SK-N-SH (cell line): Measurements from ENCODE around the gene MBOAT2. TPM values are rescaled to one million over a fixed set of nuclear protein-coding genes. Genes with fewer than 3 reads are reported as not detected.
"Not testable (repeated sequence)": the region's sequence is repeated elsewhere in the genome, so short reads cannot be mapped to it uniquely, and the experiment has no call there.

Source experiments
- CTCF ChIA-PET: fragments of 300-600, 350-600 bp; formaldehyde crosslinking; extraction: SDS; loops from one replicate; lab custom pipeline; 2021; lab: Yijun Ruan, JAX
- POLR2A ChIA-PET: fragments of 350-600 bp; sonication (Branson Sonifier 250); formaldehyde crosslinking; extraction: SDS; loops from one replicate; lab custom pipeline; 2020; ENCODE audit warnings: antibody characterized with exemption, inconsistent platforms; lab: Yijun Ruan, JAX
- DNase-seq: peaks from one replicate; pipeline ENCODE4 v3.0.0; 2012
- H2AFZ ChIP-seq: fragments of 200-600 bp; sonication (generic); 2 replicates; pipeline ENCODE4 v1.8.1; 2016; ENCODE audit warnings: antibody characterized with exemption, mild to moderate bottlenecking, low read depth
- H3F3A ChIP-seq: fragments of 200-600 bp; sonication (generic); replicated peaks from 2 replicates; pipeline ENCODE3; 2016; ENCODE audit warnings: antibody characterized with exemption, mild to moderate bottlenecking; ENCODE audit not compliant: insufficient read depth
- H3K27ac ChIP-seq, 2 experiments: fragments of 200-500 bp in 1 of 2; fragments of 200-600 bp in 1 of 2; sonication (Bioruptor generic) in 1 of 2; sonication (generic), shearing (Covaris generic) in 1 of 2; 2 replicates each; pipeline versions ENCODE4 v1.5.1 to v1.6.1; 2014 to 2016; ENCODE audit warnings: low read depth in 2 of 2, inconsistent platforms in 1 of 2, low read length in 1 of 2, mild to moderate bottlenecking in 1 of 2, mixed read lengths in 1 of 2
- H3K27me3 ChIP-seq: fragments of 200-600 bp; sonication (generic), shearing (Covaris generic); 2 replicates; pipeline ENCODE4 v1.6.1; 2016; ENCODE audit warnings: mixed run types; ENCODE audit not compliant: insufficient read depth
- H3K36me3 ChIP-seq, 2 experiments: fragments of 200-500 bp in 1 of 2; fragments of 200-600 bp in 1 of 2; sonication (Bioruptor generic) in 1 of 2; sonication (generic) in 1 of 2; replicated peaks in 1 of 2; 2 replicates each; pipeline versions ENCODE3 to v1.5.1; 2014 to 2016; ENCODE audit warnings: low read length in 1 of 2, mild to moderate bottlenecking in 1 of 2; ENCODE audit not compliant: insufficient read depth in 2 of 2, control insufficient read depth in 1 of 2
- H3K4me1 ChIP-seq, 2 experiments: fragments of 200-500 bp in 1 of 2; fragments of 200-600 bp in 1 of 2; sonication (Bioruptor generic) in 1 of 2; sonication (generic), shearing (Covaris generic) in 1 of 2; 2 replicates each; pipeline versions ENCODE4 v1.5.1 to v1.6.1; 2014 to 2016; ENCODE audit warnings: low read depth in 1 of 2, low read length in 1 of 2, mixed run types in 1 of 2; ENCODE audit not compliant: insufficient read depth in 2 of 2, control insufficient read depth in 1 of 2
- H3K4me2 ChIP-seq: fragments of 200-600 bp; sonication (generic), shearing (Covaris generic); 2 replicates; pipeline ENCODE4 v1.6.1; 2017; ENCODE audit warnings: mixed run types
- H3K4me3 ChIP-seq, 2 experiments: fragments of 200-500 bp in 1 of 2; fragments of 200-600 bp in 1 of 2; sonication (Bioruptor generic) in 1 of 2; sonication (generic), shearing (Covaris generic) in 1 of 2; 2 replicates each; pipeline versions ENCODE4 v1.5.1 to v1.8.1; 2014 to 2016; ENCODE audit warnings: low read depth in 2 of 2, inconsistent platforms in 1 of 2, low read length in 1 of 2, mild to moderate bottlenecking in 1 of 2, mixed read lengths in 1 of 2, moderate library complexity in 1 of 2
- H3K79me2 ChIP-seq: fragments of 200-600 bp; sonication (generic); 2 replicates; pipeline ENCODE4 v1.8.1; 2017; ENCODE audit warnings: mild to moderate bottlenecking; ENCODE audit not compliant: insufficient read depth
- H3K9ac ChIP-seq: fragments of 200-600 bp; sonication (generic); 2 replicates; pipeline ENCODE4 v1.6.1; 2017; ENCODE audit warnings: mixed run types
- H3K9me2 ChIP-seq: fragments of 200-600 bp; sonication (generic); 2 replicates; pipeline ENCODE4 v1.6.1; 2017; ENCODE audit warnings: mixed run types
- H3K9me3 ChIP-seq: fragments of 200-600 bp; sonication (generic); 2 replicates; pipeline ENCODE4 v1.6.1; 2017; ENCODE audit warnings: mixed run types, mild to moderate bottlenecking, moderate library complexity
- H4K20me1 ChIP-seq: fragments of 200-600 bp; sonication (generic); 2 replicates; pipeline ENCODE4 v1.6.1; 2017; ENCODE audit warnings: mild to moderate bottlenecking, mixed run types; ENCODE audit not compliant: insufficient read depth
- FOSL2 ChIP-seq: IDR thresholded peaks from 2 replicates; pipeline ENCODE4 v1.4.0; 2012; ENCODE audit warnings: low read depth, mild to moderate bottlenecking, moderate library complexity, borderline replicate concordance
- FOXJ3 ChIP-seq: sonication (generic); formaldehyde crosslinking; IDR thresholded peaks from 2 replicates; pipeline ENCODE4 v1.5.1; 2020; ENCODE audit warnings: mild to moderate bottlenecking, missing genetic modification reagents
- GATA2 ChIP-seq: sonication (generic); formaldehyde crosslinking; IDR thresholded peaks from 2 replicates; pipeline ENCODE4 v1.5.0; 2020; ENCODE audit warnings: mild to moderate bottlenecking, missing genetic modification reagents
- JUND ChIP-seq: IDR thresholded peaks from 2 replicates; pipeline ENCODE4 v1.4.0; 2012
- MAX ChIP-seq: IDR thresholded peaks from 2 replicates; pipeline ENCODE4 v1.4.0; 2012; ENCODE audit warnings: low read depth
- NFIC ChIP-seq: IDR thresholded peaks from 2 replicates; pipeline ENCODE4 v1.4.0; 2012; ENCODE audit warnings: borderline replicate concordance
- RFX5 ChIP-seq: IDR thresholded peaks from 2 replicates; pipeline ENCODE4 v1.6.1; 2012; ENCODE audit warnings: mild to moderate bottlenecking, improper control_type of control experiment, low read length
- SMC3 ChIP-seq: IDR thresholded peaks from 2 replicates; pipeline ENCODE4 v1.6.1; 2012; ENCODE audit warnings: low read depth, low read length, improper control_type of control experiment
- TEAD4 ChIP-seq: IDR thresholded peaks from 2 replicates; pipeline ENCODE4 v1.4.0; 2012; ENCODE audit warnings: mild to moderate bottlenecking, borderline replicate concordance; ENCODE audit not compliant: insufficient read depth
- USF1 ChIP-seq: IDR thresholded peaks from 2 replicates; pipeline ENCODE4 v1.4.0; 2012; ENCODE audit warnings: low read depth, borderline replicate concordance
- USF2 ChIP-seq: fragments of 150-350 bp; IDR thresholded peaks from 2 replicates; pipeline ENCODE4 v1.6.1; 2017; ENCODE audit warnings: antibody characterized with exemption, low read length, low read depth, borderline replicate concordance
- YY1 ChIP-seq: IDR thresholded peaks from 2 replicates; pipeline ENCODE4 v1.4.0; 2012; ENCODE audit warnings: low read depth, mild to moderate bottlenecking
- WGBS: methylation state at CpG from one replicate; pipeline ENCODE4 v1.1.6; 2017; ENCODE audit warnings: low lambda C conversion rate; 5-methylcytosine and 5-hydroxymethylcytosine counted together
- polyA plus RNA-seq, 3 experiments: library from polyadenylated mRNA; depleted of rRNA; stranded (reverse); fragments of >200 nt; gene quantifications; 2 replicates each; pipeline ENCODE4 v1.2.3, GENCODE V29; 2012

The MBOAT2 gene
- polyA plus RNA-seq, 1 of the 3 experiments (the other 2 are of a cell fraction) = 33.9 TPM

- H3K79me2 ChIP-seq = peaks cover 97% of the 10 kb centered on the region
- H3K4me2 ChIP-seq, H3K36me3 ChIP-seq, H3K9me2 ChIP-seq, H3K27ac ChIP-seq, POLR2A ChIA-PET, H3K4me1 ChIP-seq, H3F3A ChIP-seq, H2AFZ ChIP-seq, H3K9me3 ChIP-seq, DNase-seq, H4K20me1 ChIP-seq, H3K27me3 ChIP-seq, H3K4me3 ChIP-seq, H3K9ac ChIP-seq: not testable (repeated sequence)
- CTCF ChIA-PET = interaction anchor here (0.6 kb wide), 1 partner anchor 18 kb away, joined by 3 read pairs; no protein-coding TSS in a partner anchor
- 84% methylated on average over 2 of the region's 2 CpGs for WGBS
These were observed 34.1 kb downstream of the MBOAT2 start for GRCh38 chr2:8969348-8969747.

- H3K4me1 ChIP-seq = no peaks in the 10 kb centered on the region; a peak in 1 of 4 replicates
- no peaks in the 10 kb centered on the region for H3K9me3 ChIP-seq
- no peaks in the 10 kb centered on the region for H3K9me2 ChIP-seq
- H3K9ac ChIP-seq = no peak overlapping the region
- TF ChIP-seq SMC3 = no peak
- no peak for TF ChIP-seq MAX
- no peak for TF ChIP-seq RFX5
- TF ChIP-seq YY1 = no peak
- no peak for TF ChIP-seq USF1
- TF ChIP-seq GATA2 (CRISPR knock-in tag) = no peak
- no peak for TF ChIP-seq NFIC
- TF ChIP-seq FOSL2 = no peak
- no peak for TF ChIP-seq TEAD4
- no peak for TF ChIP-seq USF2
- no peak for TF ChIP-seq FOXJ3
- no peak for TF ChIP-seq JUND
- no peak overlapping the region for H2AFZ ChIP-seq
- DNase-seq = no peak
- WGBS = 93% methylated on average over 9 of the region's 9 CpGs
- ChIA-PET POLR2A (no interaction called here), CTCF (interaction anchor here (1.0 kb wide), 1 partner anchor 23 kb away, joined by 6 read pairs; no protein-coding TSS in a partner anchor)
- H3K36me3 ChIP-seq = no peaks in the 10 kb centered on the region
- no peak overlapping the region for H3K4me2 ChIP-seq
- H3K27me3 ChIP-seq = no peaks in the 10 kb centered on the region
- H3F3A ChIP-seq = no peaks in the 10 kb centered on the region
- H3K4me3 ChIP-seq = no peak overlapping the region
- H4K20me1 ChIP-seq = peaks cover 6% of the 10 kb centered on the region; the same call in 1 of the 2 replicates
- no peak overlapping the region; a peak in 1 of 4 replicates for H3K27ac ChIP-seq
- H3K79me2 ChIP-seq = peaks cover 94% of the 10 kb centered on the region
These were observed 37.2 kb downstream of the MBOAT2 start for GRCh38 chr2:8966123-8966908.
